Common myeloid progenitor, CD34-positive (primary cell): Measurements from ENCODE around the gene TIMP2.
A peak's percentile ranks its signal among the peaks of the same experiment; 100 is the strongest.

Source experiments
- CTCF ChIA-PET: fragments of 350-600 bp; sonication (Branson Sonifier 250); formaldehyde crosslinking; loops from one replicate; lab custom pipeline; 2021; ENCODE audit warnings: antibody characterized with exemption; lab: Charles Lee
- POLR2A ChIA-PET: fragments of 350-600 bp; sonication (Branson Sonifier 250); formaldehyde crosslinking; loops from one replicate; lab custom pipeline; 2021; ENCODE audit warnings: antibody characterized with exemption; lab: Charles Lee
- DNase-seq, 3 donors: peaks; one replicate each; pipeline versions ENCODE4 v3.0.0 to v3.0.0-alpha.2; 2013
- H3K27ac ChIP-seq, 2 experiments: 1 replicate in 1 of 2; 2 replicates in 1 of 2; pipeline ENCODE4 v1.7.0; 2013; ENCODE audit warnings: inconsistent platforms in 2 of 2, low read length in 2 of 2, mild to moderate bottlenecking in 2 of 2, low read depth in 1 of 2, moderate library complexity in 1 of 2; ENCODE audit not compliant: severe bottlenecking in 2 of 2, insufficient read depth in 1 of 2, poor library complexity in 1 of 2
- H3K27me3 ChIP-seq, 5 experiments: replicated peaks in 2 of 5; 1 replicate in 3 of 5; 2 replicates in 2 of 5; pipeline versions ENCODE4 v1.6.1 to v1.7.0; 2013; ENCODE audit warnings: low read length in 4 of 5, mild to moderate bottlenecking in 2 of 5, moderate library complexity in 2 of 5, inconsistent platforms in 1 of 5; ENCODE audit not compliant: insufficient read depth in 5 of 5, control insufficient read depth in 4 of 5
- H3K36me3 ChIP-seq, 4 experiments: 1 replicate in 2 of 4; 2 replicates in 2 of 4; pipeline versions ENCODE4 v1.6.1 to v1.7.0; 2013; ENCODE audit warnings: low read length in 3 of 4, control low read depth in 1 of 4, mild to moderate bottlenecking in 1 of 4; ENCODE audit not compliant: control insufficient read depth in 4 of 4, insufficient read depth in 4 of 4
- H3K4me1 ChIP-seq, 4 experiments: 1 replicate in 3 of 4; 2 replicates in 1 of 4; pipeline versions ENCODE4 v1.6.1 to v1.7.1; 2013; ENCODE audit warnings: low read length in 3 of 4, mild to moderate bottlenecking in 3 of 4, control low read depth in 1 of 4, inconsistent platforms in 1 of 4, moderate library complexity in 1 of 4; ENCODE audit not compliant: control insufficient read depth in 4 of 4, insufficient read depth in 4 of 4; ENCODE audit errors: control extremely low read depth in 1 of 4
- H3K4me3 ChIP-seq, 7 experiments: 1 replicate in 4 of 7; 2 replicates in 3 of 7; pipeline versions ENCODE4 v1.5.1 to v1.7.0; 2013; ENCODE audit warnings: mild to moderate bottlenecking in 7 of 7, low read length in 6 of 7, moderate library complexity in 6 of 7, inconsistent platforms in 2 of 7, low read depth in 2 of 7, control low read depth in 1 of 7; ENCODE audit not compliant: insufficient read depth in 4 of 7, control insufficient read depth in 1 of 7; ENCODE audit errors: extremely low read depth in 1 of 7
- H3K9me3 ChIP-seq, 5 experiments: 1 replicate in 4 of 5; 2 replicates in 1 of 5; pipeline versions ENCODE4 v1.6.1 to v1.7.1; 2013; ENCODE audit warnings: low read length in 4 of 5, mild to moderate bottlenecking in 2 of 5, inconsistent platforms in 1 of 5, low read depth in 1 of 5, moderate library complexity in 1 of 5; ENCODE audit not compliant: control insufficient read depth in 4 of 5, insufficient read depth in 2 of 5; ENCODE audit errors: control extremely low read depth in 1 of 5
- WGBS: methylation state at CpG from one replicate; pipeline ENCODE4 v1.1.5; 2013; ENCODE audit not compliant: insufficient coverage; 5-methylcytosine and 5-hydroxymethylcytosine counted together

Gene TIMP2

GRCh38 chr17:78933025-78933958 is 8.1 kb upstream of the TIMP2 start:
- H3K4me1 ChIP-seq: peaks cover 0 to 17% (median 13%) of the 10 kb centered on the region in 4 experiments
- peak in 2 of 3 donors; percentile 59 to 75 for DNase-seq
- no peak overlapping the region for H3K4me3 ChIP-seq
- ChIA-PET CTCF (interaction anchor here (1.5 kb wide), 1 partner anchor 38 kb away, joined by 3 read pairs; no protein-coding TSS in a partner anchor), POLR2A (interaction anchor here (0.9 kb wide), 1 partner anchor 8 kb away, joined by 4 read pairs; the partner anchor contains the start of gene TIMP2)
- no peaks in the 10 kb centered on the region for H3K36me3 ChIP-seq
- no peak overlapping the region for H3K27ac ChIP-seq
- H3K9me3 ChIP-seq: no peaks in the 10 kb centered on the region
- H3K27me3 ChIP-seq: no peaks in the 10 kb centered on the region
- WGBS: 85% methylated on average over 16 of the region's 18 CpGs

- CTCF ChIA-PET: no interaction called here
- POLR2A ChIA-PET: no interaction called here
Observed at GRCh38 chr17:78929908-78930775, 5.0 kb upstream of the TIMP2 start.

GRCh38 chr17:78925662-78926555 is 722 bp upstream of the TIMP2 start:
- H3K4me3 ChIP-seq: peak overlapping the region in 6 of 7 experiments; percentile 42 to 81 (median 60)
- peaks cover 0 to 4% (median 0%) of the 10 kb centered on the region in 4 experiments for H3K36me3 ChIP-seq
- whole genome bisulfite sequencing: 32% methylated on average over 29 of the region's 33 CpGs
- POLR2A ChIA-PET: interaction anchor here (1.4 to 1.7 kb wide), 2 partner anchors 8 to 61 kb away, joined by 4 to 5 read pairs; no protein-coding TSS in a partner anchor
- no peaks in the 10 kb centered on the region for H3K9me3 ChIP-seq
- no peak overlapping the region for H3K27ac ChIP-seq
- H3K4me1 ChIP-seq: peaks cover 4 to 40% (median 32%) of the 10 kb centered on the region in 4 experiments
- CTCF ChIA-PET: interaction anchor here (1.3 kb wide), 1 partner anchor 60 kb away, joined by 3 read pairs; no protein-coding TSS in a partner anchor
- DNase-seq: peak in 2 of 3 donors; percentile 49 to 55
- no peaks in the 10 kb centered on the region for H3K27me3 ChIP-seq

More at GRCh38 chr17:78929908-78930775, 5.0 kb upstream of the TIMP2 start:
- WGBS: 90% methylated on average over 27 of the region's 31 CpGs
- no peak for DNase-seq
- H3K27ac ChIP-seq: no peak overlapping the region
- no peaks in the 10 kb centered on the region for H3K36me3 ChIP-seq
- peaks cover 0 to 25% (median 20%) of the 10 kb centered on the region in 4 experiments for H3K4me1 ChIP-seq
- no peaks in the 10 kb centered on the region for H3K27me3 ChIP-seq
- H3K9me3 ChIP-seq: no peaks in the 10 kb centered on the region
- no peak overlapping the region for H3K4me3 ChIP-seq

GRCh38 chr17:78924481-78925151 is 571 bp downstream of the TIMP2 start:
- Histone ChIP-seq H3K27me3 (no peaks in the 10 kb centered on the region), H3K9me3 (no peaks in the 10 kb centered on the region), H3K4me3 (peak overlapping the region; percentile 36 to 81 (median 69)), H3K4me1 (peaks cover 4 to 52% (median 43%) of the 10 kb centered on the region in 4 experiments), H3K27ac (no peak overlapping the region), H3K36me3 (peaks cover 0 to 4% (median 0%) of the 10 kb centered on the region in 4 experiments)
- CTCF ChIA-PET: interaction anchor here (1.3 kb wide), 1 partner anchor 59 kb away, joined by 3 read pairs; no protein-coding TSS in a partner anchor
- peak in 1 of 3 donors; percentile 33 for DNase-seq
- under 1% methylated on average over 30 of the region's 64 CpGs for WGBS
- POLR2A ChIA-PET: interaction anchor here (1.4 to 1.7 kb wide), 3 partner anchors 9 to 59 kb away, joined by 4 to 5 read pairs (median 4); no protein-coding TSS in a partner anchor

- peak; percentile 44 to 68 (median 62) for DNase-seq
- H3K4me3 ChIP-seq: peak overlapping the region; percentile 36 to 81 (median 69)
- 3% methylated on average over 26 of the region's 28 CpGs for WGBS
- peaks cover 4 to 58% (median 50%) of the 10 kb centered on the region in 4 experiments for H3K4me1 ChIP-seq
- ChIA-PET CTCF (interaction anchor here (1.4 kb wide), 1 partner anchor 49 kb away, joined by 4 read pairs; no protein-coding TSS in a partner anchor), POLR2A (interaction anchor here (0.7 to 1.6 kb wide), 2 partner anchors 9 to 58 kb away, joined by 3 to 4 read pairs; no protein-coding TSS in a partner anchor)
- H3K27me3 ChIP-seq: no peaks in the 10 kb centered on the region
- peak overlapping the region in 1 of 2 experiments; percentile 25 for H3K27ac ChIP-seq
- peaks cover 0 to 4% (median 0%) of the 10 kb centered on the region in 4 experiments for H3K36me3 ChIP-seq
- H3K9me3 ChIP-seq: no peaks in the 10 kb centered on the region
Observed at GRCh38 chr17:78923660-78924453, 1.3 kb downstream of the TIMP2 start.
